IPS DF 4.7 (cell line): Measurements from ENCODE around the gene IGLL5.

Experiments
- DNase-seq: peaks from one replicate; pipeline ENCODE4 v3.0.0-alpha.2; 2013; ENCODE audit warnings: low spot score; ENCODE audit errors: extremely low read depth

The IGLL5 gene

DNA sequence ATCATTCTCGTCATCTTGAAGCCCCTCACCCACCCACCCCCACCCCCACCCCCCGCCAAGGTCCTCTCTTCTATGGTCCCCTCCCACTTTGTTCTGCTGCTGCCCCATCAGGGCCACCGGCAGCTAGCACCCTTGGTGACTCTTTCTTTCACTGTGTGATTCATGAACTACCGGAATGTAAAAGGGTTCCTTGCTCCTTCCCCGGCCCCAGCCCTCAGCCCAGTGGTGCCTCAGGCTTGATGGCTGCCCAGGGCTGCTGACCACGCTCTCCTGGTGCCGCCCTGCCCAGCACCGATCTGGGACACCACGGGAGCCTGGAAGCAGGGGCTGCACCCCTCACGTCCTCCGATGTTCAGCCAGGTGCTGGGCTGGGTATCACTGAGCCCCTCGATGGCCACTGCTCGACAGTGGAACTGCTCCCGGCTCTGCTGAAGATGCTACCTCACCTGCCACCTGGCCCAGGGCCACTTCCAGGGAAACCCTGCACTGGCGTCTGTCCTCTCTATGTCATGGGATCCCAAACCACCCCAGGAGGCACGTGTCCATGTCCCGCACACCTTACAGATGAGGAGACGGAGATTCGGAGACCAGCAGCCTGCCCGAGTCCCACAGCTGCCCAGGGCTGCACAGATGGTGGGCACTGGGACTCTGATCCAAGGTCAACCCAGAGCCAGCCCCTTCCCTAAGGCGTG lies 39.7 kb downstream of the IGLL5 start:
- no peak for DNase-seq

DNA sequence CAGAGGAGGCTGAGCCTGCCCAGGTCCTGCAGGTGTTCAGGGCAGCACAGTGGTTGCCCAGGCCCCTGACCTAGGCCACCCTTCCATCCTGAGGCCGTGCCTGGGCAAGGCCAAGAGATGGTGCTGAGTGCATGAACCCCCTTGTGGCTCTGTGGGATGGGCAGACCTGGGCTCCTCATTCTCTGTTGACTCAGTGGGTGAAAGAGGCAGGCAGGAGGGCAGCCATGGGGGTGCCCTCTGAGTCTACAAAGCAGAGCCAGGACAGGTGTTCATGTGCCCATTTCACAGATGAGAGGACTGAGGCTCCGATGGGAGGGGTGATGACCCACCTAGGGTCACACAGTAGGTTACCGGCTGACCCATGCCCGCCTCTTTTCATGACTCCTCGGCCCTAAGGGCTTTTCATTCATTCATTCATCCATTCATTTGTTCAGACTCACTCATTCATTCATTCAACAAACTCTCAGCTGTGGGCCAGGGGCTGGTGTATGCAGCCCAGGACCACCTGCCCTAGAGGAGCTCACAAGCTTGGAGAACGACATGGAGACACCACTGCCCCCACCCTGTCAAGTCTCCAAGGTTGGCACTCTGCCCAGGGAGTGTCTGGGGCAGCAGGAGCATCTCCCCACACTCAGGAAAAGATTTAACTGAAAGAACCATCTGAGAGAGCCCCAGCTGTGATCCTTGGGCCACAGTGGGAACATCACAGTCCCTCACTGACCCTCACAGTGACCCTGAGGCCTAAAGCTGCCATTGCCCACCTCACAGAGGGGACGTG lies 40.5 kb downstream of the IGLL5 start:
- no peak for DNase-seq

DNA sequence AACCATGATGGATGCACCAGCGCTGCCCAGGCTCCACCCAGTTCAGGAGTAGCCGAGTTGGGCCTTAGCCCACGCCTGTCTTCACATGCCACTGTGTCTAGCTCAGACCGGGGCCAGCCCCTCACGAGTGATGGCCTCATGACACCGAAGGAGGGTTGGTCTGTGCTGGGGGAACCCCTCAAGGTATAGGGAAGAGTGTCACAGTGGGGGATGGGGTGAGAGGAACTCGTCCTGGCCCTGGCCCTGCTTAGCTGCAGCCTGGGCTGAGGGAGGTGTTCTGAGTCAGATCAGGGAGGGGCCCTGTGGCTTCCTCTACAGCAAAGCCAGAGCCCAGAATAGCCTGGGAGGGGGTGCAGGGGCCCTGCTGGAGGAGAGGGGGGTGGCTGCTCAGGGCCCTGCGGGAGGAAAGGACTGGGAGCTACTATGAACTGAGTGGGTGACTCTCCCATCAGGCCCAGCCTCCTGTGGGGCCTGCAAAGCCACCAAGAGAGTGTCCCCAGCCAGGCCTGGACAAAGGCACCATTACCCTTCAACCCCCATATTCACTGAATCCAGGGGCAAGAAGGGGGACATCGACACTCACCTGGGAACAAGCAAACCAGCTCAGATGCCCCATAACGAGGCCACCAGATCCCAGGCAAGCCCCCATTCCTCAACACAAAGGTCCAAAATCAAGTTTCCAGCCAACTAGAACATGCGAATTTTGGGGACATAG lies 41.2 kb downstream of the IGLL5 start:
- no peak for DNase-seq

DNA sequence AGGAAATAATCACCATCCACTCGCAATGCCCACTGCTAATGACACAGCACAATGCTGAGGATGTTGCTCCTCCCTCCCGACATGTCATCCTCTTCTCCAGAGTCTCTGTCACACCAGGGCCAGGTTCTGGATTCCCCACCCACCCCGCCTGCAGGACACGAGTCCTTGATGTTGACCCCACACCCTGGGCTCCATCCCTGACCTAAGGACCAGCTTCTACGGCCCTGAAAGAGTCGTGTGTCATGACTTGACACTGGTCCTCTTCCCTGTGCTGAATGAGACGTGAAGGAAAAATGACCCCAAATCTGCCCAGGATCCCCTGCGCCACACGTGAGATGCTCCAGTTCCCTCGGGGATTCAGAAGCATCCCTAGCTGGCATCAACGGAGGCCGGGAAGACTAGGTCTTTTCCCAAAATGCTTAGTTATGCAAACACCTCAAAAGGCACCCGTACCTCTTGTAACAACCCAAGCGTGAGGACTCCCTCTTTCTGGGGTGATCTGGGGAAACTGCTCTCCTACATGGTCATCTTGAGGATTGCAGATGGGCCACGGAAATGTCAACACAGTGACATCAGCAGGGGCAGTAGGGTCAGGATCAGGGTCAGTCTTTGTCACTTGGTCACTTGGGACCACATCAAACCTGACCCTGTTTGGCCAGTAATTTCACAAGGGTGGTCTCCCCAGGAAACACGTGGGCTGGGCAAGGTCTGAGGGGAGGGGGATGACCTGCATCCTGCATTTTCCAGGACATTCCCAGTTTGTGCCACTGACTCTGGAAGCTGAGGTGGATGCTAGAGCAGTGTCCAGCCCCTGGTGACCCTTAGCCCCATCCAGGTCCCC lies 42.0 kb downstream of the IGLL5 start:
- no peak for DNase-seq

DNA sequence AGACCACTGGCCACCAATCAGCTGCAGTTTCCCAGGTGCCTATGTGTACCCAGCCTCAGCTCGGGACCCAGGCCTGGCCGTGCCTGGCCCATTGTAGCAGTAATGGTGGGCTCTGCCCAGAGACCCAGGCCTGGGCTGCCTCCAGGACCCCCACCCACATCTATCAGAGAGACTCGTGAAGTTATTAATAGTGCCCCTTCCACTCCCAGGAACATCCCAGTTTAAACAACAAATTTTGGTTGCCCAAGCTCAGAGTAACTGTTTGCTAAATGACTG lies 42.5 kb downstream of the IGLL5 start:
- no peak for DNase-seq

DNA sequence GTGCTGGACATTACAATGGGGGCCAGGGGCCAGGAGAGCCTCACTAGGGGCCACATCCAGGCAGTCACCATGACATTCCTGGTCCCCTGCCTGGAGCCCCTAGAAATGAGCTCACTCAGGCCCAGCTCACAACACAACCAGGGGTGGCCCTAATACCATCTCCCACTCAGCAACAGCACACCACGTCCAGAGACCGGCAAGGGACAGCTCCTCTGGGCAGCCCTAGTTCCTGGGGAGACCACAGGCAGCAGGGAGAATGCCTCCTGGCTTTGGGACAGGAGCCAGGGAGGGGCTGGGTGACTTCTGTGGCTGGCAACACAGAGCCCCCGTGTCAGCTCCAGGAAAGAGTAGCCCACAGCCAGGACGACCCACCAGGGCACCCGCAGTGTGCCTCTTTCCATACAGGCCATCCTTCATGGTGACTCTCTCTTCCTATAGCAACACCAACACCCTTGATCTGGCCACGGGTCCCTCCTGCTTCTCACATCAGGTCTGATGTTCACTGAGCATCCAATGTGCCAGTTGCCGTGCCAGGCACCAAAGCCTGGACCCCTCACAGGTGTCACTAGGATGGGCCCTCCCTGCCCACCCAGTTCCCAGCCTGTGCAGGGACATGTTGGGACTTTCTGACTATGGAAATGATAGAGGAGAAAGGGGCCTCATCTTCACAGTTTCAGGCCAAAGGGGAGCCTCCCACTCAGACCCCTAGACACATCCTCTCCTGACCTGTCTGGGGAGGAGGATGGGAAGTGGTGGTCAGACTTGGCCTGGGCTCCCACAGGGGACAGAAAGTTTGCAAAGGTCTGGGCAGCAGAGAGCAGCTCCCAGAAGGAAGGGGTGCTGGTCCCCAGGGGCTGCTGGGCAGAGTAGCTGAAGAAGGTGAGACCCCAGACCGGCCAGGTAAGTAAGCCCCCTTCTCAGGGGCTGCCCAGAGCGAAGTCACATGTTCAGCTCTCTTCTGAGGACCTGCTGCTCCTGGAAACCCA lies 43.2 kb downstream of the IGLL5 start:
- DNase-seq = no peak

DNA sequence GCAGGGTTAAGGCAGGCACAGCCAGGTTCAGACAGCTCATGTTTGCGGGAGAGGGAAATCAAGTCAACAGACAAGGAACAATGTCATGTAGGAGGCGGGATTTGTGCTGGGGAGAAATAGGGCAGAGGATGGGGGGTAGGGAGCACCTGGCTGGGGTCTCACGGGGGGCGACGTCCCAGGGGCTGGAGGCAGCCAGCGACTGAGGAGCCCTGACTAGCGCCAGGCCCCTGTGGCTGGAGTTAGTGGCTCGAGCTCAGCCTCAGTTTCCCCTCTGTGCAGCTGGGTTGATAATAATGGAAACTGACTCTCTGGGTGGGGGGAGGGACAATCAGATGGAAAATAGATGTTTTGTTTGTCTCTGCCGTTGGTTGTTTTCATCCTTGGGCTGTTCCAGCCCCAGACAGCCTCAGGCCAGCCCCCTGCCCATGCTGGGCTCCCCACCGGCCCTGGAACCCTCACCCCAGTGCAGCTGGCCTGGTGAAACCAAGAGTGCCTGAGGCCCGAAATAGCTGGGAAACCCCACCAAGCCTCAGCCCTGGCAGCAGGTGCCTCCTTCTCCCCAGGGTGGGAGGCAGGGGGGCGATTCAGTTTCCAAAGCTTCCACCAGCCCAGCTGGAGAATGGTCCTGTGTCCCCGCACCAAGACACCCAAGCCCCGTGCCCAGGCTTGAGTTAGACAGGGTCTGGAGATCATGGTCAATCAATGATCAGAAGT lies 44.1 kb downstream of the IGLL5 start:
- DNase-seq = no peak

DNA sequence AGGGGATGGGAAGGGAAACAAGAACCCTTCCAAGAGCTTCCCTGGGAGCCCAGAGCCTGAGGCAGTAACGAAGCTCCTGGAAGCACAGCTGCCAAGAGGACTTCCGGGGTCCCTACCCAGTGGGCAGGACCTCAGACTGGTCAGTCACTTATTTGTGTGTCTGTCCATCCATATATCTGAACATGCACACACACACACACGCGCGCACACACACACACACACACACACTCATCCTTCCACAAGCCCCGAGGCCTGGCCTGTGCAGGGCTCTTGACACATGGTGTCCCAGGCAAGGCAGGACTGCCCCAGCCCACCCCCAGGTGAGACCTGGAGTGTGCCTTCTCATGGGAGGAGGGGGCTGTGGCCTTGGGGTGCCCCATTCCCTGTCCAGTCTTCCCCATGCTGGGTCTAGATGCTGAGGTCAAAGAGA lies 44.9 kb downstream of the IGLL5 start:
- DNase-seq = no peak

DNA sequence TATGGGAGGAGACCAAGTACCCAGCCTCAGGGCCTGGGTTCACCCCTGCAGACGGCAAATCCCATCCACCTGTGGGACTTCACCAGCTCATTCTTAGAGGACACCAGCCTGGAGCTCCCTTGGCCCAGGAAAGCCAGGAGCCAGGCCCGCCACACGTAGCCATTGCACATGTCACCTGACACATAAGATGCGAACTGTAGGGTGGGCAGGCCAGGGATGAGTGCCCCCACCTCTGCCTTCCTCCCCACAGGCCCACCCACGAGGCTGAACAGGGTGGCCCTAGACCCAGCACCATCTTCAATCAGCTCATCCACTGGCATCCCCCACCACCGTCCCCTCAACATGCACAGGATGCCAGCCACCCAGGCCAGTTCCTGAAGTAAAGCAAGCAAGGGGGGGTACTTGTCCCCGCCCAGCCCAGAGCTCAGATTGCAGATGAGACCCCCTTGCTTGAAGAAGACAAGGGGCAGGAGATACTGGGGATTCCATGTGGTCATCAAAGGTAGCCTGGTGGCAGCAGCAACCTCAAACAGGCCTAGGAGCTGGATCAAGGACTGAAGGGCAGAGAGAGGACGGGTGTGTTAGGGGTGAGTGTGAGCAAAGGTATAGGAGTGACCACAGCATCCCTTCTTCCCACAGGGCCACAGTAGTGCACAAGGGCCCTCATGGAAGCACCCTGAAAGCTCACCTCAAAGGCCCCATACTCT lies 45.6 kb downstream of the IGLL5 start:
- DNase-seq = no peak

DNA sequence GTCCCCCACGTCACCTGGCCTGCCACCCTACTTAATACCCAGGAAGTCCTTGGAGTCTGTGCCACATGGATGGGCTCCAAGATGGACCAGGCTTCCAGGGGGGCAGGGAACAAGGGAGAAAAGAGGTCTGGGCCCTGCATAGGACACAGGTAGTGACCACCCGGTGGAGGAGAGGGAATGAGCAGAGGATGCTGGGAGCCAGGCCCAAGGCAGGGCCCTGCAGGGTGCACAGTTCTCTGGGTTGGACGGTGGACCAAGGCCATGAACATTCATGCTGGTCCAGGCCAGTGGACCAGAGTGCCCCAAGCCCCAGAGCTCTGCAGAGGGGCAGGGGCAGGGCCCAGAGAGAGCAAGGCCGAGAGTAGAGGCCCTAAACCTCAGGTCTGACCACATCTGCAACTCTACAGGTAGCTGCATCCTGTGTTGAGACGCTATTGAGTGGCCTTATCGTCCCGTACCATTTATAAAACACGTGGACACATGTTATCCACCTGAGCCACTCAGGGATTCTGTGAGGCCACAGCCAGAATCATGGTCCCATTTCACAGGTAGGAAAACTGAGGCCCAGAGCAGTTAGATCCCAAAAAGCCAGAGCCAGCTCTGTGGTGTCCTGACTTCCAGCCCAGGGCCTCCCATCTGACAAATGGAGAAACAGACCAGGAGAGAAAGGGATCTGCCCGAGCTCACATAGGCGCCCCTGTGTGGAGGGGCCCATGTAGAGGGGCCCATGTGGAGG lies 46.4 kb downstream of the IGLL5 start:
- no peak for DNase-seq

DNA sequence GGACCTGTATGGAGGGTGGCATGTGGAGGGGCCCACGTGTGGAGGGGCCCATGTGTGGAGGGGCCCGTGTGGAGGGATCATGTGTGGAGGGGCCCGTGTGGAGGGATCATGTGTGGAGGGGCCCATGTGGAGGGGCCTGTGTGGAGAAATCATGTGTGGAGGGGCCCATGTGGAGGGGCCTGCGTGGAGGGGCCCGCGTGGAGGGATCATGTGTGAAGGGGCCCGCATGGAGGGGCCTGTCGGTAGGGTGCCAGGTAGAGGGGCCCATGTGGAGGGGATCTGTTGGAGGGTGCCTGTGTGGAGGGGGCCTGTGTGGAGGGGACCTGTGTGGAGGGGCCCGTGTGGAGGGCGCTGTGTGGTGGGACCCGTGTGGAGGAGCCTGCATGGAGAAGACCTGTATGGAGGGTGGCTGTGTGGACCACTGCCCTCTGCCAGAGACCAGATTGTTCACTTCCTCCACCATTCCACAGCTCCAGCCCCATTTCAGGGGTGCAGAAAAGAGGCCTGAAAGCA lies 47.0 kb downstream of the IGLL5 start:
- DNase-seq = no peak

DNA sequence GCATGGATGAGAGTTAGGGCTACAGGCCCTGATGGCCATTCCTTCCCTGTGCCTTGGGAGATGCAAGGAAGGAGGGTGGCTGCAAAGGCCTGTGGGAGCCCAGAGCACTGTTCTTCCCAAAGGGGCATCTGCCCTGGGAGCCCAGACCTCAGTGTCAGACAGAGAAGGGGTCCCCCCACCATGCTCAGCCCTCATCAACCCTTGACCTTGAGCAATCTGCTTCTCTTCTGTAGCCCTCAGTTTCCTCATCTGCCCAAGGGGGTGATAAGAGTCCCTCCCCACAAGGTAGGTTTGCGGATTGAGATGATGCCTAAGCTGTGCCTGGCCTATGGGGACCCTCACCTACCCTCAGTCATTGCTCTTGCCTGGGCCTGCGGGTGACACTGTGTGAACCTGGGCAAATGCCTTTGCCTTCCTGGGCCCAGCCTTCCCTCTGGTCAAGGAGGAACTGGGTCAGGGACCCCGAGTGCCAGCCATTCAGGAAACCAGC lies 47.5 kb downstream of the IGLL5 start:
- DNase-seq = no peak

DNA sequence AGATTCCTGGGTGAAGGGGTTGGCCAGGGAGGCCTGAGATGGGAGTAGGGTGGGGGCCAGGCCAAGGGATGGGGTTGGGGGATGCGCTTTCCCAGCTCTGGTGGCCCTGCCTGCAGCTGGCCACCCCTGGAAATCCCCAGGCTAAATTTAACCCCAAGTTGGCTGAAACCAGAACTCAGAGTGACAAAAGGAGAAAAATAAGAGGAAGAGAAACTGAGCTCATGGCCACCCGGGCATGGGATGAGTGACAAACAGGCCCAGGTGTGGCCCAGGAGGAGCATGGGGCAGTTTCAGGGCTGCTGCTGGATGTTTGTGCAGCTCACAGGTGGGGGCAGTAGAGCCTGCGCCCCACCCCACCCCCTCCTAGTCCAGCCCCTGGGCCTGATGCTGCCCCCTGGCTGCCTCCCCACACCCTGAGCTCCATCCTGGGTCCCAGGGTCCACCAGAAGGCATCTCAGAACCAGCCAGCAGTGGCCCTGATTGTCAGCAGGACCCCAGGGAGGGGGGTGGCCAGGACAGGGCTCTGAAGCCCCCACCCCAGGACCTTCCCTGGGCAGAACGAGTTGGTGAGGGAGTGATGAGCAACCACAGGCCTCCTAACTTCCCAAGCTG lies 48.0 kb downstream of the IGLL5 start:
- no peak for DNase-seq

DNA sequence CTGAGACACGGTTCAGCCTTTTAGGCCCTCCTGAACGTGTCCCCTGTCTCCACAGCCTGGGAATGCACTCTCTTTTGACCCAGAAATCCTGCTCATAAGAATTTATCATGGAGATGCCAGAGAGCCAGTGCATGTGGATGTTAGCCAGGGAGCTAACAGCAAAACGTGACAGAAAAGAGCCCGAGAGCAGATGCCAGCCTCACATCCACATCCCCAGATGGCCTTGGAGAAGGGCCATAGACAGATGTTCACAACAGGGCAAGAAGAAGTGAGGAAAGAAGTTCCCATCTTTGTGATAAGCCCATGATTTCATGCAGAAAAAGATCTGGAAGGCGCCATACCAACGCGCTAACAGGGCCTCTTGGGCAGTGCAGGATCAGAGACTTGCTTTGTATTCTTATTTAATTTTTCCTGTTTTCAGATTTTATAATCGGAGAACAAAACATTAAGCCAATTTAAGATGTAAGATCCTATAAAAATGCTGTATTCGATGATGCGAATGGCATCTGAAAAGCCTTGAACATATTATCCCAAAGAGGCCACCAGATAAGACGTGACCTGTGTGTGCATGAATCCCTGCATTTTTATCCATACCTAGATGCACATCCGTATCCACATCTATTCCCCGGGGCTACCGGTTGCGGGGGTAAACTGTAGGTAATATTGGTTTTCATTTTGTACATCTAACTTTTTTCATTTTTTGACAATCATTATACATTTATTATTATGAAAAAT lies 48.7 kb downstream of the IGLL5 start:
- no peak for DNase-seq

DNA sequence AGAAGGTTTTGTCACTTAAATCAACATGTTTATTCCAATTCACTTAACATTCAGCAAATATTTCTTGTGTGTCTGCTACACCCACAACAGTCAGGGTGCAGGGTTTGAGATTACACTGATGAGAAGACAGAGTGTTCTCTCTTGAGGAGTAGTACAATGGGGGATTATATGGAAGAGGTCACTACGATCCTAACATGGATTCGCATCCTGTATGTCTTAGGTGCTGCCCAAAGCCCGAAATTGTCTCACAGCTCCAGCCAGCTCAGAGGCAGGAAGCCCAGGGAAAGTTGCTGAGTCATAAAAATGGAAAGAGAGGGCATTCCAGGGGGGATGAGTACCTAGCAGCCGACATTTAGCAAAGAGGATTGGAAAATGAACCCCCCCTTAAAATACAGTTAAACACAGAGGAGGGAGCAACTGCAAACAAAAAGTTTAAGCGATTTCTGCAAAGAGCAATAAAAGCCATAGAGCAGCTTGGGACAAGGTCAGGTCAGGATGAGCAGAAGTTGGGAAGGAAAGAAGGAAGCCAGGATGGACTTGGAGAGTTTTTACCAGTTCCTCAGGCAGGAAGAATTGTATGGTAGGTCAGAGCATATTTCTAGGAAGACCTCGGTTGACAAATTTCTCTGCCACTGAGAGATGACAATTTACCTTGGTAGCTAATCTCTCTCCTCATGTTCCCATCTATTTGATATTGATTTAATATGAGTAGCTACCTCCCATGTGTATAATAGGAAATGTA lies 49.5 kb downstream of the IGLL5 start:
- DNase-seq = no peak

DNA sequence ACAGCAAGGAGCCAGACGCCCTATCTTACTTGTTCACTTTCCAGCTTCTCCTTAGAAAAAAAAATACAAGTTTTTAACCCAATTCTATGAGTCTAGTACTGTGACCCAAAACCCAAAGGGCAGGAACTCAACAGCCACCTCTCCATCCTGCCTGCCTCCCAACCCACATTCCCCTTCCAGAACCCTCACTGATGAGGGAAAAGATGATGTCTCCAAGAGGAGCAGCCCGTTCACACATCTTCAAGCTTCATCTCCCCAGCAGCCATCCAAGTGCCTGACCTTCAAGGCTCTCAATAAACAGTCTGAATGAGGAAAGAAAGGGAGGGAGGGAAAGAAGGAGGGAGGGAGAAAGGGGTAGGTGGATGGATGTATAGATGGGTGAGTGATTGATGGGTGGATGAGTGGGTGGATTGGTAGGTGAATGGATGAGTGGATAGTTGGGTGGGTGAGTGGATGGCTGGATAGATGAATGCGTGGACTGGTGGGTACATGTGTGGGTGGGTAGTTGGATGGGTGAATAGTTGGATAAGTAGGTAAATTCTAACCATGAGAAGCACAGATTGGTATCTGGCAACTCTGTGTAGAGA lies 50.4 kb downstream of the IGLL5 start:
- DNase-seq = no peak
